Subcutaneous abdominal adipose tissue (tissue), 5 donors: ENCODE measurements around the gene FHOD3.
"Not testable (repeated sequence)": the region's sequence is repeated elsewhere in the genome, so short reads cannot be mapped to it uniquely, and the experiment has no call there.

Experiments used
- H3K27ac ChIP-seq: one replicate; pipeline ENCODE4 v1.7.0; 2013; ENCODE audit warnings: low read depth, mild to moderate bottlenecking, inconsistent platforms, low read length, moderate library complexity
- H3K27me3 ChIP-seq, 5 donors: one replicate each; pipeline ENCODE4 v1.7.0; 2013; ENCODE audit warnings: low read length in 5 of 5, inconsistent platforms in 1 of 5; ENCODE audit not compliant: control insufficient read depth in 5 of 5, insufficient read depth in 4 of 5
- H3K36me3 ChIP-seq, 5 donors: one replicate each; pipeline ENCODE4 v1.7.0; 2013; ENCODE audit warnings: low read length in 5 of 5; ENCODE audit not compliant: control insufficient read depth in 5 of 5, insufficient read depth in 5 of 5
- H3K4me1 ChIP-seq, 5 donors: one replicate each; pipeline ENCODE4 v1.7.0; 2013; ENCODE audit warnings: low read length in 5 of 5, mild to moderate bottlenecking in 3 of 5, moderate library complexity in 1 of 5; ENCODE audit not compliant: control insufficient read depth in 5 of 5, insufficient read depth in 5 of 5
- H3K4me3 ChIP-seq, 5 donors: one replicate each; pipeline ENCODE4 v1.7.0; 2013; ENCODE audit warnings: low read length in 5 of 5, low read depth in 1 of 5
- H3K9ac ChIP-seq, 5 donors: one replicate each; pipeline ENCODE4 v1.7.0; 2013; ENCODE audit warnings: low read length in 5 of 5, mild to moderate bottlenecking in 4 of 5, moderate library complexity in 3 of 5
- H3K9me3 ChIP-seq, 5 donors: one replicate each; pipeline ENCODE4 v1.7.0; 2013; ENCODE audit warnings: low read length in 5 of 5; ENCODE audit not compliant: control insufficient read depth in 5 of 5
- donor health status: healthy.
- donor health status: healthy.
- donor health status: healthy.
- donor health status: healthy.
- donor health status: healthy.

FHOD3 gene

DNA sequence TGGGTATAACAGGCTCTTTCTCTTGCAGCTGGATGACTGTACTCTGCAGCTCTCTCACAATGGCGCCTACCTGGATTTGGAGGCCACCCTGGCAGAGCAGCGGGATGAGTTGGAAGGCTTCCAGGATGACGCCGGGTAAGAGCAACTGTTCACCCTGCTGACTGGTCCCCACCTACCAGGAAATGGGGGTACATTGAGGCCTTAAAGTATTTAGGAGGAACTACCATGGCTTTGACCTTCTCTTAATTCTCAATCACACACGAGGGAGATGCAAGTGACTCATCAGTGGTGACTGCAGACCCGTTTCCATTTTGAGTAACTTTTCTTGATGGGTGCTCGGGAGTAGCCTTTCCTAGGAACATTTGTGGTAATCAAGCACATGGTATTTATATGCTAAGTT, 58.0 kb downstream of the FHOD3 start:
- Histone ChIP-seq H3K36me3 (no peaks in the 10 kb centered on the region), H3K4me3 (no peak overlapping the region), H3K4me1 (no peaks in the 10 kb centered on the region), H3K9ac (no peak overlapping the region), H3K27me3 (peaks cover 0 to 2% (median 0%) of the 10 kb centered on the region in 5 donors), H3K9me3 (peaks cover 0 to 4% (median 3%) of the 10 kb centered on the region in 5 donors), H3K27ac (no peak overlapping the region)

DNA sequence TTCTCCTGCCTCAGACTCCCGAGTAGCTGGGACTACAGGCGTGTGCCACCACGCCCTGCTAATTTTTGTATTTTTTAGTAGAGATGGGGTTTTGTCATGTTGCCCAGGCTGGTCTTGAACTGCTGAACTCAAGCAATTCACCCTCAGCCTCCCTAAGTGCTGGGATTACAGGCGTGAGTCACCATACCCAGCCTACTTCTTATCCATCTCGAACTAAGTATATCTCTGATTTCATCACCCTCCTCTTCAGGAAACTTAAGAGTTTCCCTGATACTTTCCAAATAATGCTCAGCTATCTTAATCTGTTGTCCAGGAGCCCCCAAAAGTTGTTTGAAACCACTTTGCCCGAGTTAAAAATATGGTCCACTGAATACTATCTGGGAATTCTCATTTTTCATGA, 59.2 kb downstream of the FHOD3 start:
- not testable (repeated sequence) for H3K27me3 ChIP-seq, H3K9me3 ChIP-seq, H3K27ac ChIP-seq, H3K4me3 ChIP-seq, H3K9ac ChIP-seq, H3K36me3 ChIP-seq, H3K4me1 ChIP-seq

DNA sequence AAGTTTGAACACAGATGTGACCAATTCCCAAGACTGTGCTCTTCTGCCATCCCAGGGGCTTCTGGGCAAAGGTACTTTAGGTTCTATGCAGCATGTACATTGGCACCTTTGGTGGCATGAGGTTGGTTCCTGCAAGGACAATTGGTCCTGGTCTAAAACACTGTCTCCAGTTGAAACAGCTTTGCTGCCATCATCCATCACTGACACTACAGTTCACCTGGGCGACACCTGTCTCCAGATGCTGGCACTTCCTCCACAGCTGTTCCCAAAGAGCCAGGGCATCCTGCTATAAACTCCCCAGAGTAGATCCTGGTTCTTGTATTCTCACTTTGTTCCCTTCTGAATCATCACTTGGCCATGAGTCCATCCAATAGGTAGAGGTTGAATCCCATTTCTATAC, 60.6 kb downstream of the FHOD3 start:
- H3K36me3 ChIP-seq = no peaks in the 10 kb centered on the region
- H3K4me3 ChIP-seq = no peak overlapping the region
- H3K9ac ChIP-seq = no peak overlapping the region
- no peaks in the 10 kb centered on the region for H3K27me3 ChIP-seq
- H3K9me3 ChIP-seq = peaks cover 0 to 7% (median 3%) of the 10 kb centered on the region in 5 donors
- no peaks in the 10 kb centered on the region for H3K4me1 ChIP-seq
- H3K27ac ChIP-seq = no peak overlapping the region

DNA sequence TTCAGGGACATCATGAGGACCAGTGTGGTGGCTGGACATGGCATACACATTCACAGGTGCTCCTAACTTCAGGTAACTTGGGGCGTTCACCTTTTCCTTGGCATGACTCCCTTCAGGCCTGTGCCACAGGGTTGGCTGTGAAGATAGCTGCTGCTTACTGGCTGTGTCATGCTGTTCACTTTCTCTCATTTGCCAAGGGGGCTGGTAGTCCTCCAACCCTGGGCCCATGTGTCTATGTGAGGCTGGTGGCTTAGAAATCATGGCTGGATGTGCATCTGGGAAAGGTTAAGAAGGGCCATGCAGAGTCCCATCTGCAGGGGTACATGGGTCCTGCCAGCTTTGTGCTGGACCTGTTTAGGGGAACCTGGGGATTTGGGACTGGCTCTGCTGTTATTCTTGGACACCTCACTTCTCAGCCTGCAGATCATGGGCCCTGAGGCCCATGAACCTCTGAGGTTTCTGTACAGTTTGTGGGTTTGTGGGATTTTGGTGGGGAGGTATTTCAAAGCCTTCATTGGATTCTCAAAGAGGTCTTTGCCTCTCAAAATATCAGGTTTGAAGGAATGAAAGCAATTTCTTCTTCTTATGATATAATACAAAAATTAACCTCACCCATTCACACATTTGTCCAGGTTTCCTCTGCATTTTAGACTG, 62.9 kb downstream of the FHOD3 start:
- Histone ChIP-seq H3K9ac (no peak overlapping the region), H3K4me3 (no peak overlapping the region), H3K27me3 (no peaks in the 10 kb centered on the region), H3K36me3 (no peaks in the 10 kb centered on the region), H3K27ac (no peak overlapping the region), H3K9me3 (peaks cover 0 to 3% (median 2%) of the 10 kb centered on the region in 5 donors), H3K4me1 (no peaks in the 10 kb centered on the region)

DNA sequence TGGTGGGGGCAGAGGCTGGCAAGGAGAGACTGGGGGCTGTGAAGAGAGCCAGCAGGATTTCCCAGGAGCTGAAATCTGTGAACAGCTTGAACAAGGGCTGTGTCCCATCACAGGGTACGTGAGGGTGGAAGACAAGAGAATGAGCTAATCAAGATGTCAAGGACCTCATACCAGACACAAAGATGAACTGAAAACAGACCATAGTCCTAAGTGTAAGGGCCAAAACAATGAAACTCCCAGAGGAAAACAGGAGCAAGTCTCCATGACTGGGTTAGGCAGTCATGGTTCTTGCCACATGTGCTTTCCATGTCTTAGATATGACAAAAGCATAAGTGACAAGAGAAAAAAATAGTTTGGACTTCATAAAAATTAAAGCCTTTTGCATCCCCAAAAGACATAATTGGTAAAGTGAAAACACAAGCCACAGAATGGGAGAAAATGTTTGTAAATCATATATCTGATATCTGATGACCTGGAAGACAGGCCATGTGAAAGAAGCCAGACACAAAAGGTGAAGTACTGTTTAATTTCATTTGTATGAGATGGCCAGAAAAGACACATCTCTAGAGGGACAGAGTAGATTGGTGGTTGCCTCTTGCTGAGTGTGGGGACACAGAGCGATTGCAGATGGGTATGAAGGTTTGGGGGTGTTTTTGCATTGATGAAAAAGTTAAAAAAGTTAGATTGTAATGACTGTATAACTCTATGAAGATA, 67.6 kb downstream of the FHOD3 start:
- Histone ChIP-seq H3K4me3 (no peak overlapping the region), H3K9ac (no peak overlapping the region), H3K27ac (no peak overlapping the region), H3K9me3 (peaks cover 0 to 3% (median 2%) of the 10 kb centered on the region in 5 donors), H3K36me3 (no peaks in the 10 kb centered on the region), H3K4me1 (peaks cover 0 to 6% (median 0%) of the 10 kb centered on the region in 5 donors), H3K27me3 (no peaks in the 10 kb centered on the region)

DNA sequence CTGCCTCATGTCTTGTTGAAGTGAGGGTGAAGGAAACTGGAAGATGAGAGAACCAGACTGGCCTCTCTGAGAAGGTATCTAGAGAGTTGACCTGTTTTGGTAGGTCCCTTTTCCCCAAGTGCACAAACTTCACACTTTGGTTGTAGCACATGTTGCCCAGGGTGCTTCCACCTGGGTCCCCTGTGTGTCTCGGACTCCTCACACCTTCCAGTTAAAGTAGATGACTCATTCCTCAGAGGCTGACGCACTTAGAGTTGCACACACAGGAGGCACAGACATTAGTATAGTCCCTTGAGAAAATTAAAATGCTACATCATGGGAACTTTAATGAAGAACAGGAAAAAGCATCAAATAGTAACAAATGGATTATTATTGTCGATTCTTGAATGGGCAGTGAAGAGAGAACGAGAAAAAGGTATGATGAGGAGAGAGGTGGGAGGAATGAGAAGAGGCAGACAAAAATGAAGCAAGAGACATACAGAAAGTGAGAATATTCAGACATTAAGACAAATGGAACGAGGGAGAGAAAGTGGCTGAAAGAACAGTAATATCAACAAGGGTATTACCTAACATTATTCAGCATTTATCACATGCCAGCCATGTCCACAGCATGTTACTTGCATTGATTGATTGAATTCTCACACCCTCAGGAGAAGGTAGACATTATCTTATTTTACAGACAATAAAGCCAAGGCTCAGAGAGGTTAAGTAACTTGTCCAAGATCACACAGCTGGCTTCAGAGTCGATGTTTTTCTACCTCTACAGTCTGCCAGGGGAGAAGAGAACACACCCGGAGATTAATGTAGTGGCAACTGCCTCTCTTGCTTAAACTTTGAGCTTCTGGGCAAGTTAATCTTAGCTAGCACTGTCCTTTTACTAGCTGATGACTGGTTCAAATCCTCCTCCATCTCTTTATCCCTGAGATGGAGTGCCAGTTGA, 68.6 kb downstream of the FHOD3 start:
- Histone ChIP-seq H3K4me1 (peaks cover 0 to 6% (median 0%) of the 10 kb centered on the region in 5 donors), H3K4me3 (no peak overlapping the region), H3K9ac (no peak overlapping the region), H3K9me3 (peaks cover 0 to 3% (median 2%) of the 10 kb centered on the region in 5 donors), H3K27ac (no peak overlapping the region), H3K27me3 (no peaks in the 10 kb centered on the region), H3K36me3 (no peaks in the 10 kb centered on the region)

DNA sequence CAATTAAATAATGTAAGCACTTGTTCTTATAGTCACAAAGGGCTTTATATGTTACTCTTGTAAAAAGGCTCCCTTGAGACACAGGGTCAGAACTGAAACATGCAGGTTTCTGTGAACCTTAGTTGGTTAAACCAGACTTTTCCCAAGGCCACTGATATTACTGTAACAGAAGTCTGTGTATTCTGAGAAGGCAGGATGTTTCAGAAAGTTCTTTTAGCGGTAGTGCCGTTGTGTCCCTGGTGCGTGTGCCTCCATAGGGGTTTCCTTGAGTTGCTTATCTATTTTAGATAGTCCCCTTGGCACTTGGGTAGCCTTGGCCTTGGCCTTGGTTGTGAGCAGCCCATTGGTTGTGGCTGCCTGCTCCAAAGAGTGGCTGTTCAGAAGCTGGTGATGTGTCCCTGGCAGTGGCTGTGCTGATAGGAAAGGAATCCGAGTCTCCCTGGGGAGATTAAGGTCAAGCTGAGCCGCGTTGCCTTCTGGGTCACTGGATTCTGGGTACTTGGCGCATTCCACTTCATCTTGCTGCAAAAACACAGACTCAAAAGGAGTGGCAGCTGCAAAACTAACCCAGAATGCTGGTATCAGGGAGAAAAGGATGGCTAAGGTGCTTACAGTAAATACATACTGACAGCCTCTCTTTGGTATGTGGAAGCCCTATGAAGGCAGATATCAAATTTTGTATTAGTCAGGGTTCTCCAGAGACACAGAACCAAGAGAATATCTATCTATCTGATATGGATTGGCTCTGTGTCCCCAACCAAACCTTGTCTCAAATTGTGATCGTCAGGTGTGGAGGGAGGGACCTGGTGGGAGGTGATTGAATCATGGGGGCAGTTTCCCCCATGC, 69.7 kb downstream of the FHOD3 start:
- H3K4me3 ChIP-seq = no peak overlapping the region
- no peak overlapping the region for H3K27ac ChIP-seq
- H3K36me3 ChIP-seq = no peaks in the 10 kb centered on the region
- peaks cover 0 to 6% (median 0%) of the 10 kb centered on the region in 5 donors for H3K4me1 ChIP-seq
- peaks cover 0 to 4% (median 0%) of the 10 kb centered on the region in 5 donors for H3K27me3 ChIP-seq
- H3K9ac ChIP-seq = no peak overlapping the region
- H3K9me3 ChIP-seq = peaks cover 0 to 3% (median 2%) of the 10 kb centered on the region in 5 donors

DNA sequence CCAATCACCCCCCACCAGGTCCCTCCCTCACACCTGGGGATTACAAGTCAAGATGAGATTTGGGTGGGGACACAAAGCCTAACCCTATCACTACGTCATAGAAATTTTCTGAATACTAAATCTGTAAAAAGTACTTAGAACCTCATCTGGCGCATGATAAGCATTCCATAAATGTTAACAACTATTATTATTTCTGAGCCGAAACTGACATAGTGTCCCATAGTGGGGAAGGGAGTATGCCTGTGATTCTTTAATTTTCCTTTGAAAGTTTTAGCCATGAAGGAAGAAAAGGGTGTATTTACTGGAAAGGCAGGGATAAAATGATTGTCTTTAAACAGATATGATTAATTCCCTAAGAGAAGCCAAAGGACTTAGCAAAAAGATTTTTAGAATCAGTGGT, 71.4 kb downstream of the FHOD3 start:
- H3K9ac ChIP-seq = no peak overlapping the region
- no peaks in the 10 kb centered on the region for H3K9me3 ChIP-seq
- no peak overlapping the region for H3K4me3 ChIP-seq
- H3K36me3 ChIP-seq = no peaks in the 10 kb centered on the region
- no peak overlapping the region for H3K27ac ChIP-seq
- peaks cover 0 to 4% (median 0%) of the 10 kb centered on the region in 5 donors for H3K27me3 ChIP-seq
- H3K4me1 ChIP-seq = peaks cover 0 to 6% (median 0%) of the 10 kb centered on the region in 5 donors

DNA sequence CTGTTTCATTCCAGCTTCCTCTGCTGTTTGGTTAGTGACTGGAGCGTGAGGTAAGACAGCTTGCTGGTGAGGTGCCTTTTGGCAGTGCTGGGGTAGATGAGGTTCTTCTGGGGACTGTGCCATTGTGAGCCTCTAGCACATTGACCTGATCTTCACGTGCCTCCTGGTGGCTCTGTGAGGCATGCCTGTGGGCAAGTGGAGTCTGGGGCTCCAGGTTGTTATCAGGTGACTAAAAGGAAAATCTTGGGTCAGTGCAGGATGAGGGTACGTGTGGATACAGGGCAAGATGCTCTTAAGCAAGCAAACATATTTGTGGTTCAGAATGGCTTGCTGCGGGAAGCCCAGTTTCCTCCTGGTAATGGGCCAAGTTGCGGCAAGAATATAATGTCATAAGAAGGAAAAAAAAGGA, 75.4 kb downstream of the FHOD3 start:
- no peak overlapping the region for H3K27ac ChIP-seq
- peaks cover 0 to 3% (median 0%) of the 10 kb centered on the region in 5 donors for H3K4me1 ChIP-seq
- H3K9ac ChIP-seq = no peak overlapping the region

More for the DNA sequence above, 75.4 kb downstream of the FHOD3 start:
- H3K36me3 ChIP-seq = no peaks in the 10 kb centered on the region
- H3K9me3 ChIP-seq = no peaks in the 10 kb centered on the region
- H3K27me3 ChIP-seq = peaks cover 0 to 4% (median 0%) of the 10 kb centered on the region in 5 donors
- no peak overlapping the region for H3K4me3 ChIP-seq
